IPS DF 19.7 (cell line): ENCODE results near the gene PRDM10.
"Not testable (repeated sequence)": the region's sequence is repeated elsewhere in the genome, so short reads cannot be mapped to it uniquely, and the experiment has no call there.

Experiments
- DNase-seq: peaks from one replicate; pipeline ENCODE4 v3.0.0-alpha.2; 2013; ENCODE audit warnings: low read depth, low spot score

The PRDM10 gene, protein sequence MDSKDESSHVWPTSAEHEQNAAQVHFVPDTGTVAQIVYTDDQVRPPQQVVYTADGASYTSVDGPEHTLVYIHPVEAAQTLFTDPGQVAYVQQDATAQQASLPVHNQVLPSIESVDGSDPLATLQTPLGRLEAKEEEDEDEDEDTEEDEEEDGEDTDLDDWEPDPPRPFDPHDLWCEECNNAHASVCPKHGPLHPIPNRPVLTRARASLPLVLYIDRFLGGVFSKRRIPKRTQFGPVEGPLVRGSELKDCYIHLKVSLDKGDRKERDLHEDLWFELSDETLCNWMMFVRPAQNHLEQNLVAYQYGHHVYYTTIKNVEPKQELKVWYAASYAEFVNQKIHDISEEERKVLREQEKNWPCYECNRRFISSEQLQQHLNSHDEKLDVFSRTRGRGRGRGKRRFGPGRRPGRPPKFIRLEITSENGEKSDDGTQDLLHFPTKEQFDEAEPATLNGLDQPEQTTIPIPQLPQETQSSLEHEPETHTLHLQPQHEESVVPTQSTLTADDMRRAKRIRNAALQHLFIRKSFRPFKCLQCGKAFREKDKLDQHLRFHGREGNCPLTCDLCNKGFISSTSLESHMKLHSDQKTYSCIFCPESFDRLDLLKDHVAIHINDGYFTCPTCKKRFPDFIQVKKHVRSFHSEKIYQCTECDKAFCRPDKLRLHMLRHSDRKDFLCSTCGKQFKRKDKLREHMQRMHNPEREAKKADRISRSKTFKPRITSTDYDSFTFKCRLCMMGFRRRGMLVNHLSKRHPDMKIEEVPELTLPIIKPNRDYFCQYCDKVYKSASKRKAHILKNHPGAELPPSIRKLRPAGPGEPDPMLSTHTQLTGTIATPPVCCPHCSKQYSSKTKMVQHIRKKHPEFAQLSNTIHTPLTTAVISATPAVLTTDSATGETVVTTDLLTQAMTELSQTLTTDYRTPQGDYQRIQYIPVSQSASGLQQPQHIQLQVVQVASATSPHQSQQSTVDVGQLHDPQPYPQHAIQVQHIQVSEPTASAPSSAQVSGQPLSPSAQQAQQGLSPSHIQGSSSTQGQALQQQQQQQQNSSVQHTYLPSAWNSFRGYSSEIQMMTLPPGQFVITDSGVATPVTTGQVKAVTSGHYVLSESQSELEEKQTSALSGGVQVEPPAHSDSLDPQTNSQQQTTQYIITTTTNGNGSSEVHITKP

DNA sequence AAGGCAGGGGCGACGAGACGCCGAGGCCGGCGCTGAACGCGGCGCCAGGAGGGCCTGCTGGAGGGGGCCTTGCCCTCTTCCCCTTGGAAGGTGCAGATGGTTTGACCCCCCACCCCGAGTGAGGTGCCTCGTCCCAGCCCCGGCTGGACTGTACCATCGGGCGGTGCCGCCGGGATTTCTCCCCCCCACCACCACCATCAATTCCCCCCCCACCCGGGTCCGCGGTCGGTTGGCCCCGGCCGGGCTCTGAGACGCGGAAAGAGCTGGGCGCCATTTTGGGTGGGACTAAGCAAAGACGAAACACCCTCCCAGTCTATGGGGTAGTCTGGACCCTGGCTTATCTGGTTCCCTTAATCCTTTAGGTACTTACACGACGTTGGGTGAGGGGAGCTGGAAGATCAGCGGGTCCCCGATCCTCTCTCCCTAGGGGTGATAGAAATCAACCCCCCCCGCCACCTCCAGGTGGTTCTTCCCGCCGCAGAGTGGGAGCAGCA, at the start of gene PRDM10:
Gene PRDM10 (minus strand): TSS at position 484 of the 494 bp plus-strand sequence. CDS start 41,871 bp downstream, outside the sequence.
- peak; percentile 42 for DNase-seq

DNA sequence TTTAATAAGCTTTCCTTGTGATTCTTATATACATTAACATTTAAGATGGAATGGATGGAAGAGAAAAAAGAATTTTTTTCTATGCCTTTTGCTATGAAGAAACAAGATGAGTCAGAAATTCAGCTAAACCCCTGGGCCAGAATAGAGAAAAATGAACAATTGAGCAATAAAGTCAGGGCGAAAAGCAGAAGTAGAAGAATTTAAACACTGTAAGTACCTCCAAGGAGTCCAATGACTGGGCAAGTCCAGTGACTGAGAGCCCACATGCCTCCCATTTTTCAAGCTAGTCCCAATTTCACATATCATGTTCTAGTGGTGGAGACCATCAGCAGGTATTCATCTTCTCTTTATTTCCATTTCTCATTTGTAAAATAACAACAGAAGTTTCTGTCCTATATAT, 48.4 kb upstream of the PRDM10 start:
- no peak for DNase-seq

DNA sequence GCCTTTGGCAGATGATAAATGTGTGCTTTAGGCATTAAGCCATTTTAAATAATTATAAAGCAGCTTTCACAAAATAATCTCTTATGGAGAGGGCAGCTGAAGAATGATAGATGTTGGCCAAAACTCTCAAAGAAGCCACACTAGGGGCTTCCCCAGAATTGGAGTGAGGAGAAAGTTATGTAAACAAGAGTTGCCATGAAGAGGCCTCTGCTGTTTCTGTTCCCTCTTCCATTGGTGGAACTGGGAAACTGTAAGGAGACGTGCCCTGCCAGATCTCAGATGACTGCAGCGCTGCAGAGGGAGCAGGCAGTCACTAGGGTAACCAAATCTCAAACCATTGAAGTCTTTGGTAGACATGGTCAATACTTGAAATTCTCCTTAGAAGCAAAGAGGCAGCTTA, 47.6 kb upstream of the PRDM10 start:
- DNase-seq, result no peak

DNA sequence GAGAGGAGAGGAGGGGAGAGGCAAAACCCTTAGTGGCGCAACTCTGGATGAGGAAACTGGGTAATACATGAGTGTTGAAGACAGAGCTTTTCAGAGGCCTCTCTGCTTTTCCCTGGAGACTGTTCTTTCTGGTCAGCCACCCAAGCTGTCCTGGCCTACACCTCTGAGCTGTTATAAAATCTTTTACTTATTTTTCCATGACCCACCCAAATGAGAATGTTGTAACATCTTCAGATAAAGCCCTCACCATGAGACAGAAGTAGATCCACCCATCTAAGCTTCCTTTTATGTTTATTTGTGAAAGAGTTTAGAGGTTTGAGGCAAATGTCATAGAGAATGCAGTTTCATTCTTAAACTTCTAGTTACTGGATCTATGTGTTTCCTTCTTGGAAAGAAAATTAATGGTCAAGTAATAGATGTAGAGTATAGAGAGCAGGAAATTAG, 46.7 kb upstream of the PRDM10 start:
- no peak for DNase-seq

DNA sequence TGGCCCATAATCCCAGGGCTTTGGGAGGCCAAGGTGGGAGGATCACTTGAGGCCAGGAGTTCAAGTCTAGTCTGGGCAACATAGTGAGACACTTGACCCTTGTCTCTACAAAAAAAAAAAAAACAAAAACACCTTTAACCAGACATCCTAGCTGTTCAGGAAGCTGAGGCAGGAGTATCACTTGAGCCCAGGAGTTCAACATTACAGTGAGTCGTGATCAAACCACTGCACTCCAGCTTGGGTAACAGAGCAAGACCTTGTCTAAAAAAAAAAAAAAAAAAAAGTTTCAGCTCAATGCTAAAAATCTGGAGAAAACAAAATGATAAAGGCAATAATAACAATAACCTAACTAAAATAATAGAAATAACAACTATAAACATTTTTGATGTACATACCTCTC, 44.5 kb upstream of the PRDM10 start:
- DNase-seq, result no peak

DNA sequence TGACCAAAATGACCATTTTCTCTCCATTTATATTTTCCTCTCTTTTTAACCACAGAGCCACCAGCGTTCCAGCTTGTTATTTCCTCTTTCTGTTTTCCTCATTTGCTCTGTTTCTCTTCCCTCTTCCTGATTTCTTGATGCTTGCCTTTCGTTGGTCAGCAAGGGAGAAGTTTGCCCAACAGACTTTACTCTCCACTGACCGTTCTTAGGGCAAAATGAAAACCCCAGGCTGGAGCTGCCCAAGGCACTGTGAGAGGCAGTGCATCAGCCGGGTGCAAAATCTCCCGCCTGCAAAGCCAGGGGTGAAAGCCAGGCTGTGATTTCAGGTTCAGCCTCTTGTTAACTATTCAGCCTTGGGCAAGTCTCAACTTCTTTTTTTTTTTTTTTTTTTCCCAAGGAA, 40.9 kb upstream of the PRDM10 start:
- DNase-seq, result no peak

DNA sequence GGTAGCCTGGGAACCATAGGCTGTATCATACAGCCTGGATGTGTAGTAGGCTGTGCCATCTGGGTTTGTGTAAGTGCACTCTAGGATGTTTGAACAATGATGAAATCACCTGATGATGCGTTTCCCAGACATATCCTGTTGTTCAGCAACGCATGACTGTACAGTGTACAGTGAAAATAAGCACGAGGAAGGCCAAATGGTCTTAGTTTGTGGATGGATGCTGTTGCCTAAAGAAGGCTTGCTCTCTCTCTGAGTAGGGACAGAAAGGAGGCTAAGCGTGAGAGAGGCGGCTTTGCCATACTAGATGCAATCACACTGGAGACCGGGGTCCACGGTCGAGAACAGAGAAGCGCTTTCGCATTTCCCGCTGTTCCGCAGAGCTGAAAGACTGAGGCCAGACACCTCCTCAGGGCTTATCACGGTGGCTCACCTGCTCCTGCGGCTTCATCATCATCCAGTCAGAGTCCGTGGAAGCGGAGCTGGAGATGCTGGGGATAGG, 39.5 kb upstream of the PRDM10 start:
- no peak for DNase-seq

DNA sequence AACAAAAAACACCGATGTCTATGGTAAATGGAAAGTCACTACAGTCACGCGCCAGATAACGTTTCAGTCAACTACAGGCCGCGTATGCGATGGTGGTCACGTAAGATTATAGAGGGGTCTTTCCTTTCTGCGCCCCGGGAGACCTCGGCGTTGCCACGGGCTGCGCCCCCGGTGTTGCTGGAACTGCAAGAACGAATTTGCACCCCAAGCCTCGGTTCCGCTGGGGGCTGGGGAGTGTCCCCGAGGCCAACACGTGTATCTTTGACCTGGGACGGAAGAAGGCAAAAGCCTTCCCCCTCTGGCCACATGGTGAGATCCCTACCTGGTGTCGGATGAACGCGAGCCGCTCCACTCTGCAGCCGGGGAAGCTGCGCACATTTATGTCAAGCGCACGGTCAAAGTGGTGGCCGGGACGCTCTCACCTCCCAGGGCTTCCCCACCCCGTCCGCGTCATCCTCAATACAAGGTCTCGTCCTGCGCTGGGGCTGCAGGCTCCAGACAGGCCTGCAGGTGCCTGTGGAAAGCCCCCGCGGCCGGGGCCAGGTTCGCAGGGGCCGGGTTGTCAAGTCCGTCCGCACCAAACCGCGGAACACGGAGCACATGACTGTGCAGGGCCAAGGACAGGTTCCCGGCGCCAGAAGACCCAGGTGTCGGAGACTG, 37.8 kb upstream of the PRDM10 start:
- no peak for DNase-seq

DNA sequence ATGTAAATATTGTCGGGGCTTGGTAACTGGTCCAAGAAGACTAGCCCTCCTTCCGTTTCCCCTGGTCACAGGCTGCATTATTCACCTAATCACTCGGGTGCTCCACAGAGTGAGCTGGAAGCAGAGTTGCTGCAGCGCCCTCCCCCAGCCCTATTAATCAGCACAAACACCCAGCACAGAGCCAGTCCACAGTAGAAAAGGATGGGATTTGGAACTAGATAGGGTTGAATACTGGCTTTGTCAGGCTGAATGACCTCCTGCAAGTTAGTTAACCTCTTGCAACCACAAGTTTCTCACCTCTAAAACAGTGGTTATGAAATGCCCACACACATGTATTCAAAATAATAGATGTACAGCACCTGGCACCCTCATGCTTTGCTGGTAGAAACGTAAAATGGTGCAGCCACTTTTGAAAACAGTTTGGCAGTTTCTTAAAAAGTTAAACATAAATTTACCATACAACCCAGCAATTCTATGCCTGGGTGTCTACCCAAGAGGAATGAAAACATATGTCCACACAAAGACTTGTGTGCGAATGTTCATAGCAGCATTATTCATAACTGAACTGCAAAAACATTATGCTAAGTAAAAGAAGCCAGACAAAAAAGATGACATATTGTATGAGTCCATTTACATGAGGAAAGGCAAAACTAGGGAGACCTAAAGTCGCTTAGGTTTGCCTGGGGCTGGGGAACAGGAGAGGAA, 35.4 kb upstream of the PRDM10 start:
- DNase-seq, result no peak

DNA sequence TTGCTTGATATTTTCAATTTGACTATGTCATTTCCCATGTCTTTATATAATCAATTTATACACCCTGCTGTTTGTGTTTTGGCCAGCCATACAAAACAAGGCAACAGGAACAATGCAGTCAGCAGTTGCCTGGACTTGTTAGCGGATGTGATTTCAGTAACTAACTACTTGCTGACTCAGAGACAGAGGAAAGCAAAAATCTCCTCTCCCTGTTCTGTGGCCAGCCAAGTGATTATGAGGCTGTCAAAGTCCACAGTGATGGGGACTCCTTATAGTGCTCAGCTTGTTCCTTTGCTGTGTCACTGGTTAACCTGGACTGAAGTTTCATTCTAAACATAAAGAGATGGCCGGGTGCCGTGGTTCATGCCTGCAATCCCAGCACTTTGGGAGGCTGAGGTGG, 34.4 kb upstream of the PRDM10 start:
- no peak for DNase-seq

DNA sequence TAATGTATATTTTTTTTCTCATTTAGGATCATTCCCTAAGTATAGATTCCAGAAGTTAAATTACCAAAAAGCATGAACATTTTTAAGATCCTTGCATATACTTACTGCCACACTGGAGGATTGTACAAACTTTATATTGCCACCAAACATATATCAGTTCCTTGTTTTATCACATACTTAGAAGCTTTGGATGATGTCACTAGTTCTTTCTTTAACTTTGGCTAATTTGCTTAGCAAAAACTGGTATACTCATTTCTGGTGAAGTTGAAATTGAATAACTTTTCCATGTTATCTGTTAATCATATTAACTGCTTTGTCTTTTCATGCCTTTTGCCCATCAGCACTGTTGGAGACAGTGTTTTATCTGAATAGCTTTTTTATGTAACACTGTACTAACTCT, 31.6 kb upstream of the PRDM10 start:
- DNase-seq, result no peak

DNA sequence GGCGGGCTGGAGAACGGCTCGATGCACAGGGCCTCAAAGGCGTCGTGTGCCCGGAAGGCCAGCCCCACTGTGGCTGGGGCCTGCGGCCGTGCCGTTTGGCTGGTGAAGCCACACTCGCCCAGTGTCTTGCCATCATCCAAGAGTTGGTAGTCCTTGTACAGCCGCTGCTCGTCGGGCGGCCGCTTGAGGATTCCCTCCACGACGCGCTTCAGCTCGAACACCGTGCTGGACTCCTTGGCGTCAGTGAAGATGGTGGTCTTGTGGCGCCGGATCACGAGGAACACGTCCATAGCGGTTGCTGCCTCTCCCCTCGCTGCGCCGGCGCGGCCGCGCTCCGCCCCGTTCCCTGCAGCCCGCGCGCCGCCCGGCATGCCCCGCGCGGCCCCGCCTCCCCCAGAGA, 30.3 kb upstream of the PRDM10 start:
- DNase-seq, result no peak

DNA sequence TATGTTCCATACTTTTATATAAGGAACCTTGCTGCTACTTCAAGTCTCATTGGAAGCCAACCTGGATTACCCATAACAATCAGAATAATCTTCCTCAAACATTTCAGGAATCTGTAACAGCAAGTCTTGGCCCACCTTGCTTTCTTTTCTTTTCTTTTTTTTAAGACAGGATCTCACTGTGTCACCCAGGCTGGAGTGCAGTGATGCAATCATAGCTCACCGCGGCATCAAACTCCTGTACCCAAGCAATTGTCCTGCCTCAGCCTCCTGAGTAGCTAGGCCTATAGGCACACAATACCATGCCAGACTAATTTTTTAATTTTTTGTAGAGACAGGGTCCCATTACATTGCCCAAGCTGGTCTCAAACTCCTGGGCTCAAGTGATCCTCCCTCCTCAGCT, 29.3 kb upstream of the PRDM10 start:
- DNase-seq, result no peak

DNA sequence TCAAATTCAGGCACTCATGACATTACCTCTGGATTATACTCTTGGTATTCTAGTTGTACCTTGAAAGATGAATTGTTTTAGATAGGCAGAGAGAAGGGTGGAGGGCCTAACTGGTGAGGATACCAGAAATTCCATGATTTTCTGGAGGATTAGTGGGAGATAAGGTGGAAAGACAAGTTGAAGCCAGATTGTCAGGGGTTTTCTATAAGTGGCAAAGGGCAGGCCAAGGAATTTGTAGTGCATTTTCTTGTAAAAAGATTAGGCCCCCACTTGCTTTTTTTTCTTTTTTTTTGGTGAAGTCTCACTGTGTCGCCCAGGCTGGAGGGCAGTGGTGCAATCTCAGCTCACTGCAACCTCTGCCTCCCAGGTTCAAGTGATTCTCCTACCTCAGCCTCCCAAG, 28.4 kb upstream of the PRDM10 start:
- DNase-seq, result no peak

DNA sequence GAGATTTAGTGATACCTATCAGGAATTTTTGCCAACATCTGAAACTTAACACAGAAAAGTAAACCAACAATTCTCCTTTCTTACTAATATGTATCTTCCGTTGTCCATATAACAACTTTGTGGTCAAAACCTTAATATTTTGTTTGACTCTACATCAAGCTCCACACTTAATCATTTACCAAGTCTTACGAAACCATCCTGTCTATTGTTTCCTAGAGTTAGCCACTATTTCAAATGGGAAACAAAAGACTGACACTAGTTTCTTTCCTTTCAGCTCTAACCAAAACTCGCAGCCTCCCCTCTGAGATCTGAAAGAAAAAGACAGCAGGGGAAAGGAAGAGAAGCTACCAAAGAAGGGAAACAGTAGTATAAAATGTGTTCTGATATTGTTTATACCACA, 26.5 kb upstream of the PRDM10 start:
- no peak for DNase-seq

DNA sequence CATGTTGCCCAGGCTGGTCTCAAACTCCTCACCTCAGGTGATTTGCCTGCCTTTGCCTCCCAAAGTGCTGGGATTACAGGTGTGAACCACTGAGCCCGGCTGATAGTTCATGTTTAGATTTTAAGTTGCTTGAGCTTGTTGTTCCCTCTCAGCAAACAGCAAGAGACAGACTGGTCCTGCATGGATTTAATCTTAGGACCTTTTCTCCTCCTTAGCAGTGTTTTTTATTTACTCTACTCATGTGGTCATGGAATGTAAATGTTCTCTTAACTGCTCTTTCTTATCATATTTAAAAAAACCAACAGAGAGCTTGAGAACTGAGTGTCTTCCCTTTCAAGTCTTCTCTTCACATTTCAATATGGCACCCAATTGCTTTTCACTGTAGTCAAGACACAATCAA, 22.7 kb upstream of the PRDM10 start:
- DNase-seq, result no peak

DNA sequence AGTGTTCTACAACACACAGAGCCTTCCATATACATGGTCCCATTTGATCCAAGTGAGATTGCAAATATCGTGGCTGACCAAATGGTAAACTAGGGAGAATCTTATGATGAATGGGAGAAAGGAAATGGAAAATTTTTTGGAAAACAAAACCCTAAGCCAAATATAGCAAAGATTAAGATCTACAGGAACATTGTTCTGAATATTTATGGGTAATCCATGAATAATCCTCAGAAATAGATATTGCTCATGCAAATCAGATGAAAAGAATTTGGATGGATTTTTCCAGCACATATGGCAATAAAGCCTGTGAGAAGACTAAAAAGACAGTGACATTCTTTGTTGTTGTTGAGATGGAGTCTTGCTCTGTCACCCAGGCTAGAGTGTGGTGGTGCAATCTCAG, 21.7 kb upstream of the PRDM10 start:
- no peak for DNase-seq

DNA sequence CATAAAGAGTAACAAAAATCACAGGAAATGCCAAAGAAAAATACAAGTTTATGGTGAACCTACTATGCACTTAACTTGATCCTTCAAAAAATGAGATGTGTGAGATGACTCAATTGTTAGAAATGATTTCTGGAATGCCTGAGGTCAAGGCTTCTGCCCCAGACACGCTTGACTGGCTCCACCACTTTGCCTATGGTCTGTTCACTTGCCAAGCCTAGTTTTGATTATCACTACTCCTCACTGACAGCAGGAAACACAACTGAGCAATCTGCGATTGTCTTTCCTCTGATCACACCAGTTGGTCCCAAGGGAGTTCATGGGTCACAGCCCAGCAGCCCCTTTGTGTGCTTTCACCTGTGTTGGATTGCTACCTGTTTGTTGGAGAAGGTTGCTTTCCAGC, 20.6 kb upstream of the PRDM10 start:
- DNase-seq, result no peak

DNA sequence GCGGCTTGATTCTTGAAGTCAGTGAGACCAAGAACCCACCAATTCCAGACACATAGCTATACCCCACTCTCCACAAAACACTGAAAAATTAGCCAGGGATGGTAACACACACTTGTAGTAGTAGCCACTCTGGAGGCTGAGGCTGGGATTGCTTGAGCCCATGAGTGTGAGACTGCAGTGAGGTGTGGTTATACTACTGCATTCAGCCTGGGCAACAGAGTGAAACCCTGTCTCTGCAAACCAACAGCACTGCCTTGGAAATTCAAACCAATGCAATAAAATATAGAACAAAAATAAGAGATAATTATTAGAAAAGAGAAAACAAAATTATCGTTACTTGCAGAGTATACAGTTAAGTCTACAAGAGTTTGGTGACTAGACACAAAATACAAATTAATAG, 20.2 kb upstream of the PRDM10 start:
- DNase-seq, result no peak

DNA sequence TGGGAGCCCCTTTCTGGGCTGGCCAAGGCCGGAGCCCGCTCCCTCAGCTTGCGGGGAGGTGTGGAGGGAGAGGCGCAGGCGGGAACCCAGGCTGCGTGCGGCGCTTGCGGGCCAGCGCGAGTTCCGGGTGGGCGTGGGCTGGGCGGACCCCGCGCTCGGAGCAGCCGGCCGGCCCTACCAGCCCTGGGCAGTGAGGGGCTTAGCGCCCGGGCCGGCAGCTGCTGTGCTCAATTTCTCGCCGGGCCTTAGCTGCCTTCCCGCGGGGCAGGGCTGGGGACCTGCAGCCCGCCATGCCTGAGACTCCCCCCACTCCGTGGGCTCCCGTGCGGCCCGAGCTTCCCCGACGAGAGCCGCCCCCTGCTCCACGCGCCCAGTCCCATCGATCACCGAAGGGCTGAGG, 19.0 kb upstream of the PRDM10 start:
- DNase-seq, result not testable (repeated sequence)

DNA sequence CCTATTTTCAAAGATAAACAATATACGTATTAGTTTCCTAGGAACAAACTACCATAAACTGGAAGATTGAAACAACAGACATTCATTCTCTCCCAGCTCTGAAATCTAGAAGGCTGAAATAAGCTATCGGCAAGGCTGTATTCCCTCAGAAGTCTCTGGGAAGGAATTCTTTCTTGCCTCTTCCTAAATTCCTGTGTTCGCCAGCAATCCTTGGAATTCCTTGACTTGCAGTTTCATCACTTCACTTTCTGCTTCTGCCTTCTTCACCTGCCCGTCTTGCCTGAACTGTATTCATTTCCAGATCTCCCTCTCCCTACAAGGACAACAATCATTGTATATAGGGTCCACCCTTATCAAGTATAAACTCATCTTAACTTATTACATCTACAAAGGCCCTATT, 17.7 kb upstream of the PRDM10 start:
- DNase-seq, result no peak
